NOMO-1 (cell line): ENCODE measurements around the gene ELP4.
"Not testable (repeated sequence)": the region's sequence is repeated elsewhere in the genome, so short reads cannot be mapped to it uniquely, and the experiment has no call there.

Source experiments
- DNase-seq, 2 experiments: peaks; one replicate each; lab custom pipeline; 2025; ENCODE audit not compliant: unreplicated experiment in 2 of 2; lab: John Stamatoyannopoulos, UW

ELP4 gene

GRCh38 chr11:31692466-31692865 lies 182.9 kb downstream of the ELP4 start:
- DNase-seq: no peak

- DNase-seq: not testable (repeated sequence)
These were observed 187.5 kb downstream of the ELP4 start for GRCh38 chr11:31697049-31697448.

DNA sequence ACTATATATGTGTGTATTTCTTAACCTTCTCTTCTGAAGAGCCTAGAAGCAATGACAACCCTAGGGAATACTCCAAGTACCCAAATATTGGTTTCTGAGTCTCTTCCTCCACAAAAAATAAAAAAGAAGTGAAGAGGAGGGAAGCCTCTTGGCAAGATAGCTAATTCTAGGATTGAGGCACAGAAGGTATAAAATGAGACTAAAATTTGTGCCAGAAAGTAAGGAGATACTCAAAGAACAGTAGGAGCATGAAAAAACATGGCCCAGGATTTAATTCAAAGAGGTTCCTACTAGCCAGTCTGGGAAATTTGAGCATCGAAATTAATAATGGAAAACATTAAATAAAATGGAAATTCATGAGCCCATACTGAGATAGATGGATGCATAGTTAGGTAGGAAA lies 189.5 kb downstream of the ELP4 start:
- no peak for DNase-seq

DNA sequence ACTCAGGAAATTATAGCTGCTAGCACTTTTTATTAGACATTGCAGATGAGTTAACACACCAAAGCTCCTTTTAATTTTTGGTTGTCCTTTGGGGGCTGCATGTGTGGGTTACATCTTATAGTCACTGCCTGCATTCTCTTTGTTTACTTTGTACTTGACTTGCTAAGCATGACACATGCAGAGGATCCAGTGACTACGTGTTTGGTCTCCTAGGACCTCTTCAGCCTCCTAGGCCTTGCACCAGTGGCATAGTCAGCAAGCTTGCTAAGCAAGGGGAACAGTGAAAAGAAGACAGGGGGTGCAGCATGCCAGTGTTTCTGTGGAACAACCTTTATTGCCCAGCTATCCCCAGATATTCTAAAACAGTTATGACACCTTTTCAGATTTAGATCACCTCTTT lies 193.4 kb downstream of the ELP4 start:
- DNase-seq: no peak

GRCh38 chr11:31706357-31706756 lies 196.8 kb downstream of the ELP4 start:
- DNase-seq: no peak

GRCh38 chr11:31711137-31711536 lies 201.6 kb downstream of the ELP4 start:
- DNase-seq: no peak

DNA sequence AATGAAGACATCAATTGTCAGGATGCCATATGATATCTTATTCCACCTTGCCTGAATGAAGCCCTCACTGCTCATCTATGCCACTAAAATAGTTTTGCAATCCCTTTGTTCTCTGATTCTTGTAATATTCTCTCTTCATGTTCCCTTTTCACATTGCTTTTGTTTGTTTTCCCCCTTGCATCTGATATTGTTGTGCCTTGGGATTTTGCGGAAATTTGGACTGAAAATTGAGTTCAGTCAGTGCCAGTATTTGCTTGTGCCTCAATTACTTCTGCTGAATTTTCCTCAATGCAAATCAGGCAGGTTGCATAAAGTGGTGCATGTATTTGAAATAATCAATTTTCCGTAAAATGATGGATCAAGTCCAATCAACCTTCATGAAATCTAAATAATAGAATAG lies 203.3 kb downstream of the ELP4 start:
- no peak for DNase-seq

DNA sequence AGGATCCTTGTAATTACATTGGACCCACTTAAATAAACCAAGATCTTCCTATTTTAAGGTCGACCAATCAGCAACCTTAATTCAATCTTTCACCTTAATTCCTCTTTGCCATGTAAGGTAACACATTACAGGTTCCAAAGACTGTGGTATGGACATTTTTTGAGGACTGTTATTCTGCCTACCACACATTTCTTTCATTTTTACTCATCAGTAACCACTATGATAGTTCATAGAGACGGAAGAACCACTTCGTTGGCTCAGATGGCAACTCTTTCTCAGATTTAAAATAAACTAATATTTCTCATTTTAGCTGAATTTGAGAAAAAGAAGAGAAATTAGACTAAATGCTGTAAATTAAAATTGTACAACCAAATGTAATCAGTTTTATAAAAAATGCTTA lies 205.3 kb downstream of the ELP4 start:
- DNase-seq: no peak

DNA sequence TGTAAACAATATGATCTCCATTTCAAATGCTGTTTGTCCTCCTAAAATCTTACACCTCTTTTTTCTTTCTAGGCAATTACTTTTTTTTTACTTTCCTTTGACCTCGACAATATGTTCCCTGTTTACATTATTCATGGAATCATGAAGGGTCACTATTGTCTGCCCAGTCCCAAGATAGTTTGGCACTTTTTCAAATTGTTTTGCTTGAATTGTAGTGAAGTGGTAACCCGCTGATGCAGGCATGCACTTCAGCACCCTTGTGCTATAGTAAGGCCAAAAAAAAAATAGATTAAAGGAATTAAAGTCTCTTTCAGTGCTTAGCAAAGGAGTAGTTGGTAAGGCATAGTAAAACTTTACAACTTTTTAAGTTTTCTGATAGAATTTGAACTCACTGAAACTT lies 210.7 kb downstream of the ELP4 start:
- no peak for DNase-seq

DNA sequence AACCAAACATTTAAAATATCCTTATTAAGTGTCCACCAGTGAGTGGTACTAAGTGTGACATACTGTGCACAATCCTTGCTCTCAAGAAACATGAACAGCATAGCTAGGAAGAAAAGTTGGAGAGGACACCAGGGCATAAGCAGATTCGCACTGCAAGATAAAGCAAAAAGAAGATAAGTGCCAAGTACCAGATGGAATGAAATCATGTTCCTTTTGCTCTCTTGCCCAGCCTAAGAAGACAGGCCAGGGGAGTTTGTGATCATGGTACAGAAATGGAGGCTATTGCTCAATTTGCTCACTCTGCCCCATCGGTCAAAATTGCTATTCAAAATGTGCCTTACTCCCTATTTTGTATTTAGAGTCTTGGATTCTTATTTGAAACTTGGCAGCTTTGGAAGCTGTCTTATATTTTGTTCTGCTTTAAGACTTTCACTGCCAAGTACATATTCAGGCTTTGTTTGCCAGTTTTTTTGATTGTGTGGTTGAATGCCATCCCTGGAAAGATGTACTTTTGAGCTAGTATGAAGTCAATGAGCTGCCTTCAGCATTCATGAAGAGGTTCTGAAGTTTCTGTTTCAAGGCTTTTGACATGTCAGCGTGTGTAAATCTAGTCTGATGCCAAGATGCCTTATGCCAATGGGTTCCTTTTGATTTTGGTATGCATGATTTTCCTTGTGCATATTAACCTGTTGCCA lies 211.3 kb downstream of the ELP4 start:
- no peak for DNase-seq

GRCh38 chr11:31722754-31723153 lies 213.2 kb downstream of the ELP4 start:
- DNase-seq: no peak

DNA sequence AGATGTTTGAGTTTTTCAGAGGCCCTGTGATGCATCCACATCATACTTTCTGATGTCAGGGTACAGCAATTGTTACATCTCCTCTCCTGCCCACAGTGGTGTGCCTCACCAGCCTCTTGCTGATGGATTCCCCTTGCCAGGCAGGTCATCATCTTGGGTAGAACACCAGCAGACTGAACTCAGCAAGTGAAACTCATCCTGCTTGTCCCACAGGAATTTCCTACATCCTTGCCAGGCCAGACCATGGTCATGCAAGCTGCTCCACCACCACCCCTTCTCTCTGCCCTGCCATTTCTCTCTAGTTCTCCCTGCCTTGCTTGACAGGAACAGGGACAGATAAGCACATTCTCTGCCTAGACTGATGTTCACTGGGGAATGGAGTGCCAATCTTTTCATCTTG lies 215.6 kb downstream of the ELP4 start:
- no peak for DNase-seq

GRCh38 chr11:31728432-31728831 lies 218.9 kb downstream of the ELP4 start:
- DNase-seq: no peak

DNA sequence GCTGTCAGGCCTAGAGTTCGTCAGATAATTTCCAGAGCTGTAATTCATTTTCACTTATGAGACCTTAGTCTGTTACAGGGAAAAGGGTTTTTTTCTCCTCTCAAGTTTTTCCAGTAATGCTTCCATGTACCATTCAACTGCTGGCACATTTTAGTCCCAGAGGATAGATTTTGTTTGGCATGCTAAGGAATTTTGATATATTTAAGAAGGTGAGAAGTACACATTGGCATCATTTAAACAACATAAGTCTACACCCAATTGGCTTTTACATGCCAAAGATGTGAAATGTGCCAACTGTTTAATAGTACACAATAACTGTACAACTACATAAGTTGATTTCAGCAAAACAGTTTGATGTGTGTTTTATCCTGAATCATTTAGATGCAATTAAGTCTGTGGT lies 230.6 kb downstream of the ELP4 start:
- no peak for DNase-seq

- DNase-seq: not testable (repeated sequence)
These were observed 231.3 kb downstream of the ELP4 start for GRCh38 chr11:31740731-31741368.

DNA sequence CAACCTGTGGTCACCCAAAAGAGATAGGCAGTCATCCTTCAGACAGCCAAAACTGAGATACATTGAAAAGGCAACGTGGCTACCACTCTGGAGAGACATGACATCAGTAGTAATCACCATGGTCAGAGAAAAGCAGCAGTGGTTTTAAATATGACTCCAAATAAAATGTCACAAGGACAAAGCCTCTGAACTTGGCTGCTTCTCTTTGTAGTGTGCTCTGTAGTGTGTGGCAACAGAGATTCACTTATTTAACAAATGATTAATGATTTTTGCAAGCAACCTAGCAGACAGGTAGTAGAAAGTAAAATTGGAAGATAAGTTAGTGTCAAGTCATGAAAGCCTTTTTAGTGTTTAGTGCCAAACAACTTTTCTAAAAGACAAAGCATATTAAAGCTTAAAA lies 238.0 kb downstream of the ELP4 start:
- DNase-seq: no peak

GRCh38 chr11:31757260-31757835 lies 247.8 kb downstream of the ELP4 start:
- DNase-seq: no peak

DNA sequence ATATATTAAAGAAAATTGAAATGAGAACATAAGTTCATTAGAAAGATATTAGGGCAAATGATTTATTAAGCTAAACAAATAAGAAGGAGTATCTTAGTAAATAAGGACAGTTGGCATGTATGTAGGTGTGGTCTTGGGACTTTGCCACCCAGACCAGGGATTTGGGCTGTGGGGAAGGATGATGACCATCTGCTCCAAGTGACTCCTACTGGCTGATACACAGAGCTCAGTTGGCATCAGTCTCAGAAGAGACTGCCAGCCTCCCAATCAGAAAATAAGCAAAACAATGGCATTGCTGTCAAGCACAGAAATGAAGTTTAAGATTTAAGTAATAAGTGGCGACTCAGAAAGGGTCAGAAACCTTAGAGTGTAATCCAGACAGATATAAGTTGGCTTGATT lies 252.1 kb downstream of the ELP4 start:
- no peak for DNase-seq

DNA sequence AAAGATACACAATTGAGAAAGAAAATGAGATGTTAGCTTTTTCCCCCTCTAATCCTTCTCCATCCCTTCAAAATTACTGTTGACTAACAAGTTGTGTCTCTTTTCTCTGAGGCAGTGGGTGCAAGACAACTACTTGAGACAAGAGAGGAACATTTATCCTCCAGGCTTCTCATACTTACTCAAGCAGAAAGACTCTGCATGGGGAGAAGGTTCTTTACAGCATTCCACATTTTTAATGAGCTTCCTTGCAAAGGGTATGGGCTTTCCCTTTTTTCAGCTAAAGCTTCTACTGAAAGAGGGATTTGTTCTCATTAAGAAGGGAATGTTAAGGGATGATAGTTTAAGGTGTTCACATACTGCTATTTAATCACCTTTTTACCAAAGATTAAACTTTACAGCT lies 253.7 kb downstream of the ELP4 start:
- DNase-seq: no peak

DNA sequence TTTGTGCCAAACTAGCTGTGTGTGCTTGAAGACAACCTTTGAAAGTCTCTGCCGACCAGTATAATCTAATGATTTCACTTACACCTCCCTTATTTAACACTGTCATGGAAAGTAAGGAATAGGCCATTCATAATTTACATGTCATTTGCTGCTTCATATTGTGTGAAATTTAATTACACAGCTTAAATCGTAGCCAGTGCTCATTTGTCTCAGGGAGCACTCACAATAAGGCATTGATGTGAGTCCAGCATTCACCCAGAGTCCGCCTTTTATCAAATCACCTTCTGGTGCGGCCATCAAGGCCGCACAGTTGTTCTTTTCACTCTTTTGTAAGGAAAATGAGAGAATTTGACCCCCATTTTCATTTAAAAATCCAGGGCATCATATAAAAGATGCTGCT lies 254.7 kb downstream of the ELP4 start:
- DNase-seq: no peak

- DNase-seq: no peak
These were observed 255.2 kb downstream of the ELP4 start for GRCh38 chr11:31764766-31765165.

- no peak for DNase-seq
These were observed 257.5 kb downstream of the ELP4 start for GRCh38 chr11:31767066-31767465.
